Measurements from ENCODE around the gene SLN.

The SLN gene

GRCh38 chr11:107719557-107720302 is 7.9 kb upstream of the SLN start:
- Histone ChIP-seq H3K4me3 (ENCODE audit: low read depth in 1 of 2, low read length in 2 of 2) (no peak overlapping the region), H3K27me3 (ENCODE audit: insufficient read depth, low read length, poor library complexity) (no peaks in the 10 kb centered on the region), H3K4me2 (ENCODE audit: insufficient read depth, low read length) (no peak overlapping the region), H3K36me3 (ENCODE audit: insufficient read depth, low read length) (no peaks in the 10 kb centered on the region), H3K9me3 (ENCODE audit: insufficient read depth, low read length, severe bottlenecking) (no peaks in the 10 kb centered on the region), H4K20me1 (ENCODE audit: insufficient read depth, low read length) (no peaks in the 10 kb centered on the region), H3K79me2 (ENCODE audit: insufficient read depth, low read length) (no peaks in the 10 kb centered on the region), H3K9ac (ENCODE audit: low read depth, low read length) (no peak overlapping the region), H3K27ac (ENCODE audit: low read length) (no peak overlapping the region), H2AFZ (ENCODE audit: low read depth, low read length) (no peak overlapping the region), H3K4me1 (ENCODE audit: insufficient read depth, low read length) (no peaks in the 10 kb centered on the region)
- no peak for DNase-seq
- TF ChIP-seq CTCF (IDR thresholded peaks at IDR 0.05; ENCODE audit: borderline replicate concordance, extremely low read depth, low read length, poor library complexity, severe bottlenecking) = no peak
- no peak for TF ChIP-seq EZH2 (IDR thresholded peaks at IDR 0.05; ENCODE audit: borderline replicate concordance, low read depth, low read length, severe bottlenecking)
- no peak for ATAC-seq (ENCODE audit: insufficient read depth, low read depth)

GRCh38 chr11:107719073-107719472 is 7.2 kb upstream of the SLN start:
- ATAC-seq (ENCODE audit: insufficient read depth, low read depth) (no peak), DNase-seq (no peak)
- Histone ChIP-seq H2AFZ (ENCODE audit: low read depth, low read length) (no peak overlapping the region), H3K4me3 (ENCODE audit: low read depth in 1 of 2, low read length in 2 of 2) (no peak overlapping the region), H3K36me3 (ENCODE audit: insufficient read depth, low read length) (no peaks in the 10 kb centered on the region), H3K27ac (ENCODE audit: low read length) (no peak overlapping the region), H3K27me3 (ENCODE audit: insufficient read depth, low read length, poor library complexity) (no peaks in the 10 kb centered on the region), H3K4me1 (ENCODE audit: insufficient read depth, low read length) (no peaks in the 10 kb centered on the region), H3K9me3 (ENCODE audit: insufficient read depth, low read length, severe bottlenecking) (no peaks in the 10 kb centered on the region), H3K79me2 (ENCODE audit: insufficient read depth, low read length) (no peaks in the 10 kb centered on the region), H4K20me1 (ENCODE audit: insufficient read depth, low read length) (no peaks in the 10 kb centered on the region), H3K9ac (ENCODE audit: low read depth, low read length) (no peak overlapping the region), H3K4me2 (ENCODE audit: insufficient read depth, low read length) (no peak overlapping the region)
- TF ChIP-seq CTCF (IDR thresholded peaks at IDR 0.05; ENCODE audit: borderline replicate concordance, extremely low read depth, low read length, poor library complexity, severe bottlenecking) (no peak), EZH2 (IDR thresholded peaks at IDR 0.05; ENCODE audit: borderline replicate concordance, low read depth, low read length, severe bottlenecking) (no peak)

- Histone ChIP-seq H4K20me1 (ENCODE audit: insufficient read depth, low read length) (no peaks in the 10 kb centered on the region), H3K79me2 (ENCODE audit: insufficient read depth, low read length) (no peaks in the 10 kb centered on the region), H3K36me3 (ENCODE audit: insufficient read depth, low read length) (no peaks in the 10 kb centered on the region), H3K4me3 (ENCODE audit: low read depth in 1 of 2, low read length in 2 of 2) (no peak overlapping the region), H3K9me3 (ENCODE audit: insufficient read depth, low read length, severe bottlenecking) (no peaks in the 10 kb centered on the region), H3K27me3 (ENCODE audit: insufficient read depth, low read length, poor library complexity) (peaks cover under 1% of the 10 kb centered on the region), H2AFZ (ENCODE audit: low read depth, low read length) (no peak overlapping the region), H3K4me1 (ENCODE audit: insufficient read depth, low read length) (no peaks in the 10 kb centered on the region), H3K27ac (ENCODE audit: low read length) (no peak overlapping the region), H3K9ac (ENCODE audit: low read depth, low read length) (no peak overlapping the region), H3K4me2 (ENCODE audit: insufficient read depth, low read length) (no peak overlapping the region)
- TF ChIP-seq CTCF (IDR thresholded peaks at IDR 0.05; ENCODE audit: borderline replicate concordance, extremely low read depth, low read length, poor library complexity, severe bottlenecking) = no peak
- TF ChIP-seq EZH2 (IDR thresholded peaks at IDR 0.05; ENCODE audit: borderline replicate concordance, low read depth, low read length, severe bottlenecking) = no peak
- no peak for ATAC-seq (ENCODE audit: insufficient read depth, low read depth)
- no peak for DNase-seq
Observed at GRCh38 chr11:107716884-107717532, 5.2 kb upstream of the SLN start.
